Stimulated activated CD8-positive, alpha-beta memory T cell treated with anti-CD3 and anti-CD28 coated beads, Interleukin-7, amount 100 ng/mL, for 1 hour (primary cell): ENCODE data around the gene DDX19B.
A peak's percentile ranks its signal among the peaks of the same experiment; 100 is the strongest.
"Not testable (repeated sequence)": the region's sequence is repeated elsewhere in the genome, so short reads cannot be mapped to it uniquely, and the experiment has no call there.

Experiments
- DNase-seq, 2 donors: peaks; one replicate each; pipeline ENCODE4 v3.0.0-alpha.2; 2020; ENCODE audit warnings: low read depth in 2 of 2

Gene DDX19B

DNA sequence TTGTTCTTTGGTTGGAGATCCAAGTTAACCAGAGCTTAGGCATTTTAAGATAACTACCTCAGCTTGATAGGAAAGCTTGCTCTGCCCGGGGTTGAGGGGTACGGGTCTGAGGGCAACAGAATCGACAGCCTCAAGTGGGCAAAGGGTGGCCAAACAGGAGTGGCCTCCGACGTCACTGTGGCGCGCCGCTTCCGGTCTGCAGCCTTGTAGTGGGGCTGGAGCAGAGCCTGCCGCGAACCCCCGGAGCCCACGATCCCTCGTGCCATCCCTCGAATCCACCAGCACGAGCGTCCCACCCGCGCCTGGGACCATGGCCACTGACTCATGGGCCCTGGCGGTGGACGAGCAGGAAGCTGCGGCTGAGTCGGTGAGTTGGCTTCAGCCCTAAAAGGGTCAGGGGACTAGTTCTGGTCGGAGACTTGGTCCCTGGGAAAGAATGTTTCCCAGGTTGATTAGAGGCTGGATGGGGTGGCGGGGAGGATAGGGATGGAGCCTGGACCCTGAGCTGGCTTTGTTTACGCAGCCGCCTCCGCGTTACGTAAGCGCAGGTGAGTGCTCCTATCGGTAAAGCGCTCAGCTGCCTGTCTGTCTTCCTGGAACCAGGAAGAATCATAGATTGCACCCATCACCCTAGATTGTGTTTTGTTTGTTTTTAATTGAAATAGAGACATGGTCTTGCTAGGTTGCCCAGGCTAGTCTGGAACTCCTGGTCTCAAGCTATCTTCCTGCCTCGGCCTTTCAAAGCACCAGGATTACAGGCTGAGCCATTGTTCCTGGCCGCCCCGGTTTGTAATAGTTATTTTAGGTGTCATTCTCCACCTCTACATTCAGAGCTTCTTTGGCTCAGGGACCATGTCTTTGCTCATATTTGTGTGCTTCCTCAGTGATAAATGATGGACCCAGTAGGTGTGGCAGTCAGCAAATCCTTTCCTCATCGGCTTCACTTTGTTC, at the start of gene DDX19B:
DDX19B (plus strand) TSS at position 199 of the 951 bp plus-strand sequence; CDS start at position 311, 112 bp downstream.
- peak in 1 of 2 donors; percentile 24 for DNase-seq

DNA sequence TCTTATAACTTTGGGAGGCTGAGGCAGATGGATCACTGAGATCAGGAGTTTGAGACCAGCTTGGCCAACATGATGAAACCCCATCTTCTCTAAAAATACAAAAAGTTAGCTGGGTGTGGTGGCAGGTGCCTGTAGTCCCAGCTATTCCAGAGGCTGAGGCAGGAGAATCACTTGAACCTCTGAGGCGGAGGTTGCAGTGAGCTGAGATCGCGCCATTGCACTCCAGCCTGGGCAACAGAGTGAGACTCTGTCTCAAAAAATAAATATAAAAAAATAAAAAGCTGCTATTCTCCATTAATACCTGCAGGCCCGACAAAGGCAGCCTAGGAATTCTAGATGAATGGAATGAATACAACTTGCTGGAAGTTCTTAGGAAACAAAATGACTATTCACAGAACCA, 49.3 kb upstream of the DDX19B start:
- not testable (repeated sequence) for DNase-seq

GRCh38 chr16:70250748-70251628, 48.0 kb upstream of the DDX19B start:
- DNase-seq, result no peak

DNA sequence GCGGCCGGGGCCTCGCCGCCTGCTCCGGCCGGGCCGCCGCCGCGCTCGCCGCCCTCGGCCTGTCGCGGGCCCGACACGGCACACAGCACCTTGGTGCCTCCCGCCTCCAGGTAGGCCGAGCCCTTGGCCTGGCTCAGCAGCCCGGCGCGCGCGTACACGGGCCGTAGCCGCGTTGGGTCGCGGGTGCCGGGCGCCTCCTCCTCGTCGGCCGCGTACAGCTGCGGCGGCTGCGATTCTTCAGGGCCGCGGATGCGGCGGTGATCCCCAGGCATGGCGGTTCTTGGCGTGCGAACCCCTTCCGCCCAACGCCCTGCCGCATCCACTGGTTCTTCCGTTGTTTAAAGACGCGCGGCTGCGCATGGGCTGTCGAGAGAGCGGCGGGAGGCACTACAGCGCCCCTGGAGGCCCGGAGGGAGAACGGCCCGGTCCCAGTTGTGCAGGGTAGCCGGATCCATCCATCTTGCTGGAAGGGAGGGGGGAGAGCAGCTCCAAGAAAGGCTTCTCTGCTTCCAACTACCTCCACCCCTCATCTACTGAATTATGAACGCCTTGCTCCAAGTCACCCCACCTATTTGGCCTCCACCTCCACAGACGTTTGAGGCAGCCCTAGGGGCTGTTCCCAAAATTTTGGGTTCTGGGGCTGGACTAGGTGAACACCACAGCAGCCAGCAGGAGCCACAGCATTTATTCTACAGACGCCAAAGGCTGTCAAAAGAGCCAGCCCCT, 47.2 kb upstream of the DDX19B start, which contains the start of gene EXOSC6:
EXOSC6 (minus strand) TSS at position 312 of the 726 bp plus-strand sequence; CDS start at position 272, 40 bp downstream.
- DNase-seq, result peak; percentile 75 to 80

- no peak for DNase-seq
Measured at GRCh38 chr16:70252355-70252988, 46.5 kb upstream of the DDX19B start.

DNA sequence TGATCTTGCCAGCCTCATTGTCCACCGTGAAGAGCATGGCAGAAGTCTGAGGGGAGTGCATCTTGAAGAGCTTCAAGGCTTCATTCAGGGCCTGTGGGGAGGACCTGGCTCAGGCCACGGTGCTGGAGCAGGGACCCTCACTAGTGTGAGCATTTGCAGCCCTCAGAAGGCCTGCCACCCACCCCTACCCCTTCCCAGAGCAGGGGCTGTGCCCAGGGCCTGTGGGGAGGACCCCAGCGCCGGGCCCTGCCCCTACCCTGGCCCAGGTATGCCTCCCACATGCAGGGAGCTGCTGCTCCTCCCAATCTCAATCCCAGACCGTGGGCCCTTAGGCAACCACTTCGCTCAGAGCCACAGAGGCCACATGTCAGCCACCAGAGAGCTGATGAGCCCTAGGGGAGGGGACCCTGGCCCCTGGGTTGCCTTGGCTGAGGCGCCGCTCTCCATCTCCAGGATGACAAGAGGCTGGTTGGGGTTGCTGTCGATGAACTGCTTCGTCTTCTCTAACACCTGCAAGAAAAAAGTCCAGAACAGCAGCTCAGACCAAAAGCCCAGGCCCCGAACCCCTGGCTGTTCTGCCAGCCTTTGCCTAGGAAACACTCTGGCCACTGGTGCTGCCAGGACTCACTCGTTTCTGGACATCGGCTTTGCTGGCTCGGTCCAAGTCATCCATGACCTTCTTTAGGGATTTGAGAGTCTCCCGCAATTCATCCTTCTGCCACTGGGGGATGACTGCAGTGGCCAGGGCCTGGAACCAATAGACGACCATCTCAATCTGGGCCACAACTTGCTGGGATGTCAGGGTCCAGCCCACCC, 45.5 kb upstream of the DDX19B start:
- DNase-seq, result no peak

GRCh38 chr16:70254180-70254964, 44.6 kb upstream of the DDX19B start:
- no peak for DNase-seq

- no peak for DNase-seq
Measured at GRCh38 chr16:70254965-70255286, 44.1 kb upstream of the DDX19B start.

GRCh38 chr16:70255574-70255973, 43.4 kb upstream of the DDX19B start:
- DNase-seq, result no peak

DNA sequence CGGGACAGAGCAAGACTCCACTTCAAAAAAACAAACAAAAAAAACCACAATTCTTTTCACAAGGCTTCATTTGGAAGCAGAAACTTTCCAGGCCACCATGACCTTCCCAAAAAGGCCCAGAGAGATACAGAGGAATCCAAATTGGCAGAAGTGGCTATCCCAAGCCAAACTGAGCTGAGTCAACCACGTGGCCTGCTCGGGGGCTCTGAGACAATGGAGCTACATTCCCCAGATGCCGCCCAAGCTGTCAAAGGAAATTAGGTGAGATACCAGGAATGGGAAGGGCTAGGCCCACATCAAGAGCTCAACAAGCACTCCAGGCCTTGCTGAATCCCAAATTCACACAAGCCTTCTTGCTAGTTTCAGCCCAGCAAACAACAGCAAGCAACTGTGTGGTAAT, 41.6 kb upstream of the DDX19B start:
- no peak for DNase-seq

- DNase-seq, result no peak
Measured at GRCh38 chr16:70258065-70258464, 40.9 kb upstream of the DDX19B start.

DNA sequence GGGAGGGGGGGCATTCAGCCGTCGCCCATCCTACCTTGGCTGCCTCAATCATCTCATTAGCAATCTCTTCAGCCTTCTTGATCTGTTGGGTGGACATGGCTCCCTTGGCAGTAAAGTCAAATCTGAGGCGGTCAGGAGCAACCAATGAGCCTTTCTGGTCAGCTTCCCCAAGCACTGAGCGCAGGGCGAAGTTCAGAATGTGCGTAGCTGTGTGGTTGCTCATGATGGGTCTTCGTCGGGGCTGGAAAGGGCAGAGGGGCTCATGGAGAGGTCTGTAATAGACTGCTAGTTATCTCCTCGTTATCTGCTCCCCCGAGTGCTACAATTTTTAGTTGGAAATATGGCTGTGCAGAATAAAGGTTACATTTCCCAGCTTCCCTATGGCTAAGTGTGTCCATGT, 40.0 kb upstream of the DDX19B start:
- DNase-seq, result no peak

DNA sequence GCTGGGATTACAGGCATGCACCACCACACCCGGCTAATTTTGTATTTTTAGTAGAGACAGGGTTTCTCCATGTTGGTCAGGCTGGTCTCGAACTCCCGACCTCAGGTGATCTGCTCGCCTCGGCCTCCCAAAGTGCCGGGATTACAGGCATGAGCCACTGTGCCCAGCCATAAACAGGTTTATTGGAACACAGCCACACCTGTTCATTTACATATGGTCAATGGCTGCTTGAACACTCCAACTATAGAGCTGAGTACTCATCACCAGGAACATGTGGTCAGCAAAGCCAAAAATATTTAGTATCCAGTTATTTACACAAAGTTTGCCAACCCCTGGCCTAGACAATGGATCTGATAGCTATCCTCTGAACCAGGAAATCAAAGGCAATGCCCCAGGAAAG, 39.1 kb upstream of the DDX19B start:
- DNase-seq, result not testable (repeated sequence)

DNA sequence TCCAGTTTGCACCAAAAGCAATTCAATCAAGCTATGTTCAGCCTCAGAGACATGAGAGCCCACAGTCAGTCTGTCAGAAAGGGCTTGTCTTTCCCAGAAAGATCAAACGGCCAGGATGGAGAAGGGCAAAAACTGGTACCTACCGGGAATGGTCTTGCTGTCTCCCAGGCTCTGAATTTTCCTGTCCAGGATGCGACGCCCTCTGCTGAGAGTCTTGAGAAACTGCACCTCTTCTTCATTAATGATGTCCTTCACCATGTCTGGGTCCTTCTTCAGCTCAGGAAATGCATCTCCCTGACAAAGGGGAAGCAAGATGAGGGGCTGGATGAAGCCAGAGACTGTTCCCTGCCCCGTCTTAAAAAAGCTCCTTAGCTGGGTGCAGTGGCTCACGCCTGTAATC, 31.5 kb upstream of the DDX19B start:
- no peak for DNase-seq

- not testable (repeated sequence) for DNase-seq
Measured at GRCh38 chr16:70267922-70268321, 31.1 kb upstream of the DDX19B start.

GRCh38 chr16:70269471-70269870, 29.5 kb upstream of the DDX19B start:
- no peak for DNase-seq

DNA sequence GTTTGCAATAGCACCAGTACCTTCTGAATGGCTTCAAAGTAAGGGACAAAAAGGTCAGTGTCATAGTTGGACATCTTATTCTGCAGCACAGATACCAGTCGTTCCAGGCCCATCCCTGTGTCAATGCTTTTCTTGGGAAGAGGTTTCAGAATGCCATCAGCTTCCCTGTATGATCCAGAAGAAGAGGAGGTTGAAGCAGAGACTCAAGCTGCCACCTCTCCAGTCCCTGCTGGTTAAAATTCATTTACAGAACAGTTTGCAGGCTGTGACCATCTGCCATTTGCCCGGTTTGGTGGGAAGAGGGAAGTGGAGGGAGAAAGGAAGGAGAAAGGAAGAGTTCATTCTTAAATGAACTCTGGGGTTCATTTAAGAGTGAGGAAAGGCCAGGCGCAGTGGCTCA, 28.8 kb upstream of the DDX19B start:
- DNase-seq, result no peak

DNA sequence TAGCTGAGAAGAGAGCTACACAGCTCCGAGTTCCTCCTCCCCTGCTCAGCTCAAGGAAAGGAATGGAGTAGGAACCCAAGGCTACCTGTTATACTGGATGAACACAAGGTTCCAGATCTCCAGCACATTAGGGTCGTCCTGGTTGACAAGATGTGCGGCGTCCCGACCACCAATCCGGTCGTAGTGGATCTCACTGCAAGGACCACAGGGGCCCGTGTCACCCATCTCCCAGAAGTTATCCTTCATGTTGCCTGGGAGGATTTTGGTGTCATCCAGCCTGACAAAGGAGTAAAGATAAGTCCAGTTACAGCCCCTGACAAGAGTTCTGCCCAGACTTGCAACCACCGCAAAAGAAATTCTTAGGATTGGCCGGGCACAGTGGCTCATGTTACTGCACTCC, 27.3 kb upstream of the DDX19B start:
- no peak for DNase-seq

DNA sequence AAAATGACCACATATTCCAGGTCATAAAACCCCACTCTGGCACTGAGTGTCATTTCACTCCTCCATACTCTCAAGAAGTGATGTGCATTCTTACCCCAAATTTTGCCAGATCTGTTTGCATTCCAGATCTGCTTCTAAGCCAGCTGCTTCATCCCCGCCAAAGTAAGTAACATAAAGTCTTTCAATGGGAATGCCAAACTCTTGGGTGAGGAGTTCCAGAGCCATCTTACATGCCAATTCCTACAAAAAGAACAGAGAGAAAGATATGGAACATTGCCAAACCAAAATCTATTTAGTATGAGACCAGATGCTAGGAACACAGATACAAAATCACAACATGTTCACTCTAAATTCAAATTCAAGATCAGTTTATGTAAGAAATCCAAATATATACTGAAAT, 22.6 kb upstream of the DDX19B start:
- no peak for DNase-seq
